Stimulated activated naive CD8-positive, alpha-beta T cell treated with anti-CD3 and anti-CD28 coated beads, Interleukin-15, Interleukin-2, amounts not matched to agents 100 ng/mL and 50 ng/mL, for 24 hours (primary cell): ENCODE data around the gene SPIRE1.
A peak's percentile ranks its signal among the peaks of the same experiment; 100 is the strongest.
"Not testable (repeated sequence)": the region's sequence is repeated elsewhere in the genome, so short reads cannot be mapped to it uniquely, and the experiment has no call there.

Source experiments
- H3K27ac Mint-ChIP-seq: one replicate; pipeline ENCODE4 v1.8.0; 2021; ENCODE audit warnings: mild to moderate bottlenecking, mixed read lengths
- H3K27me3 Mint-ChIP-seq: one replicate; pipeline ENCODE4 v1.8.0; 2021; ENCODE audit warnings: mixed read lengths
- H3K36me3 Mint-ChIP-seq: one replicate; pipeline ENCODE4 v1.8.0; 2021; ENCODE audit warnings: low read depth, mixed read lengths
- H3K4me1 Mint-ChIP-seq: one replicate; pipeline ENCODE4 v1.8.0; 2021; ENCODE audit warnings: low read depth, mixed read lengths
- H3K4me3 Mint-ChIP-seq: one replicate; pipeline ENCODE4 v1.8.0; 2021; ENCODE audit warnings: mild to moderate bottlenecking, mixed read lengths
- H3K9me3 Mint-ChIP-seq: one replicate; pipeline ENCODE4 v1.8.0; 2021; ENCODE audit warnings: mixed read lengths

Gene SPIRE1

DNA sequence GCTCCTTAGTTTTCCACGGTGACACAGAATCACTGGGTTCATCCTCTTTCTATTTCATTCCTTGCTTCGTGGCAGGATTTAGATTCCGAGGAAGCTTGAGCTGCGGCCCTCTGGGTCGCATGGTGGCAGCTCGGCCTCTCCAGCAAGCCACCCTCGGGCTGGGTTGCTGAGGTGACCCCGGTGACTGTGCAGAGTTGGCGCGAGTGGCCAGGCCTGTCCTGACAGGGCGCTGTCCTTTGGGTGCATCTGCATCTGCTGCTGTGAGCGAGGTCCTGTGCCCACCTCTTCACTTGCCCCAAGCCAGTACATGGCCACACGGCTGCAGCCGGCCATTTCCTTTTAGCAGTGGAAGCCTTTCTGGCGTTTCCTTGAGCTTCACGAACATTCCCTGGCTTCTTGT lies 228.4 kb downstream of the SPIRE1 start:
- Mint-ChIP-seq H3K4me1 (peaks cover 12% of the 10 kb centered on the region), H3K36me3 (peaks cover 12% of the 10 kb centered on the region), H3K9me3 (no peaks in the 10 kb centered on the region), H3K4me3 (no peak overlapping the region), H3K27ac (no peak overlapping the region), H3K27me3 (no peaks in the 10 kb centered on the region)

- H3K9me3 Mint-ChIP-seq, result no peaks in the 10 kb centered on the region
- H3K4me1 Mint-ChIP-seq, result peaks cover 12% of the 10 kb centered on the region
- peaks cover 8% of the 10 kb centered on the region for H3K36me3 Mint-ChIP-seq
- no peak overlapping the region for H3K4me3 Mint-ChIP-seq
- no peak overlapping the region for H3K27ac Mint-ChIP-seq
- no peaks in the 10 kb centered on the region for H3K27me3 Mint-ChIP-seq
These were observed 229.0 kb downstream of the SPIRE1 start for GRCh38 chr18:12428923-12429322.

GRCh38 chr18:12426924-12427323 lies 231.0 kb downstream of the SPIRE1 start:
- Mint-ChIP-seq H3K27me3 (no peaks in the 10 kb centered on the region), H3K27ac (no peak overlapping the region), H3K4me1 (peaks cover 12% of the 10 kb centered on the region), H3K36me3 (no peaks in the 10 kb centered on the region), H3K4me3 (no peak overlapping the region), H3K9me3 (no peaks in the 10 kb centered on the region)

GRCh38 chr18:12424252-12424651 lies 233.7 kb downstream of the SPIRE1 start:
- Mint-ChIP-seq H3K9me3 (no peaks in the 10 kb centered on the region), H3K4me3 (no peak overlapping the region), H3K36me3 (peaks cover 4% of the 10 kb centered on the region)

DNA sequence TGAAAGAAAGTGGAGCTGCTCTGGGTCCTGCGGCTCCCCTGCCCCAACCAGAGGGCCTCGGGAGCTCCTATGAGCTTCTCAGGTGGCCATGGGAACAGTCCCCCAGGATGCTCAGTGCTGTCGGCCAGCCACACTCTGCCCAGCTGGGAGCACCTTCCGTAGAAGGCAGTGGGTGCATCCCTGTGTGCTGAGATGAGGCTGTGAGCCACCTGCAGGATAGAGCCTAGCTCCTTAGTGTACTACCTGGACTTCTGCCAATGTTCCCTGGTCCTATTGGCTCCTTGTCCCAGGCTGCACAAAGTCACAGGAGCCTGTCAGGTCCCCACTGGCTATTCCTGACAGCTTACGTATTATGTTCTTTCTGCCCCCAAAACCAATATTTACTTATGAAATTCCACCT lies 234.1 kb downstream of the SPIRE1 start:
- H3K27ac Mint-ChIP-seq, result no peak overlapping the region
- no peak overlapping the region for H3K4me3 Mint-ChIP-seq
- no peaks in the 10 kb centered on the region for H3K9me3 Mint-ChIP-seq
- peaks cover 4% of the 10 kb centered on the region for H3K36me3 Mint-ChIP-seq
- no peaks in the 10 kb centered on the region for H3K27me3 Mint-ChIP-seq
- H3K4me1 Mint-ChIP-seq, result peaks cover 20% of the 10 kb centered on the region

More at GRCh38 chr18:12424252-12424651, 233.7 kb downstream of the SPIRE1 start:
- Mint-ChIP-seq H3K27ac (no peak overlapping the region), H3K27me3 (no peaks in the 10 kb centered on the region), H3K4me1 (peaks cover 20% of the 10 kb centered on the region)

- H3K9me3 Mint-ChIP-seq, result no peaks in the 10 kb centered on the region
- H3K4me3 Mint-ChIP-seq, result no peak overlapping the region
- H3K27ac Mint-ChIP-seq, result no peak overlapping the region
- no peaks in the 10 kb centered on the region for H3K27me3 Mint-ChIP-seq
- peaks cover 24% of the 10 kb centered on the region for H3K4me1 Mint-ChIP-seq
- peaks cover 4% of the 10 kb centered on the region for H3K36me3 Mint-ChIP-seq
These were observed 234.5 kb downstream of the SPIRE1 start for GRCh38 chr18:12423393-12423792.

GRCh38 chr18:12422936-12423335 lies 235.0 kb downstream of the SPIRE1 start:
- Mint-ChIP-seq H3K4me1 (peaks cover 25% of the 10 kb centered on the region), H3K27me3 (no peaks in the 10 kb centered on the region), H3K4me3 (no peak overlapping the region), H3K9me3 (no peaks in the 10 kb centered on the region), H3K36me3 (peaks cover 4% of the 10 kb centered on the region), H3K27ac (no peak overlapping the region)

DNA sequence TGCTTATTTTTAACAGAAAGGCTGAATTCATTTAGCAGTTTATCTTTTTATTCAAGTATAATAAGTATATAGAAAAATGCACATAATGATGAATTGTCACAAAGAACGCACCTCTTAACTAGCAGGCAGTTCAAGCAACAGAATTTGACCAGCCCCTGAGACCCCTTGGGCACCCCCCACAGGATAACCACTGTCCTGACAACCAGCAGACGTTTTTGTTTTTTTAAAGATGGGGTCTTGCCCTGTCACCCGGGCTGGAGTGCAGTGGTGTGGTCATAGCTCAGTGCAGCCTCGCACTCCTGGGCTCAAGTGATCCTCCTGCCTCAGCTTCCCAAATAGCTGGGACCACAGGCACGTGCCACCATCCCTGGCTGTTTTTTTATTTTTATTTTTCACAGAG lies 236.2 kb downstream of the SPIRE1 start:
- Mint-ChIP-seq H3K27me3 (no peaks in the 10 kb centered on the region), H3K4me3 (no peak overlapping the region), H3K27ac (no peak overlapping the region), H3K4me1 (peaks cover 16% of the 10 kb centered on the region), H3K36me3 (peaks cover 4% of the 10 kb centered on the region), H3K9me3 (no peaks in the 10 kb centered on the region)

GRCh38 chr18:12420821-12421421 lies 237.0 kb downstream of the SPIRE1 start:
- Mint-ChIP-seq H3K36me3 (peaks cover 4% of the 10 kb centered on the region), H3K4me1 (peaks cover 14% of the 10 kb centered on the region), H3K9me3 (no peaks in the 10 kb centered on the region), H3K27me3 (no peaks in the 10 kb centered on the region), H3K27ac (peak overlapping the region; percentile 49), H3K4me3 (peak overlapping the region; percentile 68)

DNA sequence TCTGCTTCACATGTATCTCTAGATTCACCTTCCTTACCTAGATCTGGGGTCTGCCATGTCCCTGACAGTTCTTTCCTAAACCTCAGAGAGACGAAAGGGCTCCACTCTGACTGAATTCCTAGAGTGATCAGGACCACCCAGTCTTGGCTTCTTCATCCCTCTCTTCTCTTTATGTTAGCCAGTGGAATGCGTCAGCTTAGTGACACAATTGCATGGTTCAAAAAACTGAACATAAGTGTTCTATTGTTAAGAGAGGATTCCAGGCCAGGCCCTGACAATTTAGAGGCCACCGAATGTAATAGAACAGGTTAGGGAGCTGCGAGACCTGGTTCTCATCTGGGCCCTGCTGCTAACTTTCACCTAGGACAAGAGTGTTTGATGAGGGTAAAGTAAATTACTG lies 240.2 kb downstream of the SPIRE1 start:
- no peaks in the 10 kb centered on the region for H3K9me3 Mint-ChIP-seq
- no peak overlapping the region for H3K27ac Mint-ChIP-seq
- H3K4me1 Mint-ChIP-seq, result peaks cover 14% of the 10 kb centered on the region
- peaks cover 4% of the 10 kb centered on the region for H3K36me3 Mint-ChIP-seq
- H3K4me3 Mint-ChIP-seq, result no peak overlapping the region
- no peaks in the 10 kb centered on the region for H3K27me3 Mint-ChIP-seq

- H3K27ac Mint-ChIP-seq, result no peak overlapping the region
- peaks cover 13% of the 10 kb centered on the region for H3K4me1 Mint-ChIP-seq
- H3K4me3 Mint-ChIP-seq, result no peak overlapping the region
These were observed 241.7 kb downstream of the SPIRE1 start for GRCh38 chr18:12416098-12416729.

GRCh38 chr18:12411456-12411855 lies 246.5 kb downstream of the SPIRE1 start:
- peaks cover 28% of the 10 kb centered on the region for H3K4me1 Mint-ChIP-seq
- H3K4me3 Mint-ChIP-seq, result no peak overlapping the region
- H3K27ac Mint-ChIP-seq, result no peak overlapping the region
- peaks cover 6% of the 10 kb centered on the region for H3K27me3 Mint-ChIP-seq
- H3K9me3 Mint-ChIP-seq, result no peaks in the 10 kb centered on the region
- H3K36me3 Mint-ChIP-seq, result no peaks in the 10 kb centered on the region

More at GRCh38 chr18:12416098-12416729, 241.7 kb downstream of the SPIRE1 start:
- H3K27me3 Mint-ChIP-seq, result no peaks in the 10 kb centered on the region
- H3K9me3 Mint-ChIP-seq, result no peaks in the 10 kb centered on the region
- H3K36me3 Mint-ChIP-seq, result peaks cover 2% of the 10 kb centered on the region

GRCh38 chr18:12410747-12411146 lies 247.2 kb downstream of the SPIRE1 start:
- peaks cover 12% of the 10 kb centered on the region for H3K27me3 Mint-ChIP-seq
- H3K27ac Mint-ChIP-seq, H3K9me3 Mint-ChIP-seq, H3K4me3 Mint-ChIP-seq, H3K36me3 Mint-ChIP-seq: not testable (repeated sequence)
- peaks cover 35% of the 10 kb centered on the region for H3K4me1 Mint-ChIP-seq

DNA sequence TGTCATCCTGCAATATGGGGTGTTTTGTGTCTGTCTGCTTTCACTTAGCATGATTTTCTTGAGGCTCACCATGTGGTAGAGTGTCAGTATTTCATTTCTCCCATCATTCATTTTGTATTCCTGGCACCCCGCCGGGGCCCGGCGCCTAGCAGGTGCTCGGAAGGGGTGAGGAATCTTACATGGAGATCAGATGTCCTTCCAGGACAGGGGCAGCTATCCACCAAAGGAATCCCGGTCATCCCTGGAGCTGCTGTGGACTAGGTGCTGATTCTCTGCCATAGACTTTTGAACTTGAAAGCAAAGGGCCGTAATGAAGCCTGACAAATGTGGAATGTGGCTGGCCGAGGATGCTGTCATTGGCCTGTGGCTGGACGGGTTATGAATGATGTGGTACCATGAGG lies 247.8 kb downstream of the SPIRE1 start:
- Mint-ChIP-seq H3K4me1 (peaks cover 35% of the 10 kb centered on the region), H3K4me3 (no peak overlapping the region), H3K27me3 (peaks cover 18% of the 10 kb centered on the region), H3K9me3 (no peaks in the 10 kb centered on the region), H3K27ac (no peak overlapping the region), H3K36me3 (no peaks in the 10 kb centered on the region)

DNA sequence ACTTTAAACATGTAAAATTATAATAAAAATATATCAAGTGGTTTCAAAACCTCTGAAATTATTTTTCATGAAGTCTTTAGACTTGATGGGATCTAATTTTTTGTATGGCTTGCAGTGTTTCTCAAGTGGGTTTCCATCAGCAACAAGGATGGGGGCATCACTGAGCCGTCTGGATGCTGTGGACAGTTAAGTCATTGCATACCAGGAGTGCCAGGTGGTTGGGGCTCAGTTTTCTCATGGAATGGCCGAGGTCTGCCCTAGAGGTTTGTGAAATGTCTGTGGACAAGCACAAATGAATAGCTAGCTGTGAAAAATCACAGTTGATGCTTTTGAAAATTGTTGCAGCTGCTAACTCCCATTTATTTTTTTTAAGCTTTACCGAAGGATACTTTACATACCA lies 248.4 kb downstream of the SPIRE1 start:
- peaks cover 23% of the 10 kb centered on the region for H3K27me3 Mint-ChIP-seq
- H3K9me3 Mint-ChIP-seq, result no peaks in the 10 kb centered on the region
- H3K27ac Mint-ChIP-seq, result no peak overlapping the region
- H3K36me3 Mint-ChIP-seq, result no peaks in the 10 kb centered on the region
- peaks cover 35% of the 10 kb centered on the region for H3K4me1 Mint-ChIP-seq
- H3K4me3 Mint-ChIP-seq, result peak overlapping the region; percentile 13
